ENCODE data around the gene PALD1. TPM values are rescaled to one million over a fixed set of nuclear protein-coding genes. Genes with fewer than 3 reads are reported as not detected.

PALD1 gene
- total RNA-seq, 3 donors from 2014 or later (not counting 1 experiment from before 2014, with no cell fraction given) = 0.21 TPM; not detected in 2

GRCh38 chr10:70575486-70575873 is 96.9 kb downstream of the PALD1 start:
- no peak for TF ChIP-seq CTCF (IDR thresholded peaks at IDR 0.05)
- no peaks in the 10 kb centered on the region for H3K36me3 ChIP-seq (ENCODE audit: control insufficient read depth, insufficient read depth, low read length)
- H3K9me3 ChIP-seq (ENCODE audit: control insufficient read depth, insufficient read depth, low read length) = no peaks in the 10 kb centered on the region
- peak overlapping the region; percentile 91 for H3K4me3 Mint-ChIP-seq
- no peak overlapping the region for H3K27ac ChIP-seq (ENCODE audit: low read length)
- no peaks in the 10 kb centered on the region for H3K9me3 Mint-ChIP-seq
- WGBS (ENCODE audit: insufficient coverage) = 52% methylated on average over 4 of the region's 4 CpGs
- ATAC-seq (no peak), DNase-seq (no peak)
- H3K27ac Mint-ChIP-seq = peak overlapping the region; percentile 89 to 92
- H3K4me3 ChIP-seq (ENCODE audit: low read length) = no peak overlapping the region
- H3K4me1 ChIP-seq (ENCODE audit: control insufficient read depth, insufficient read depth, low read length) = peaks cover 85% of the 10 kb centered on the region
- no peaks in the 10 kb centered on the region for H3K27me3 Mint-ChIP-seq (ENCODE audit: low read depth in 2 of 2)
- intact Hi-C loops (cut with micrococcal nuclease) = no loop called here
- H3K36me3 Mint-ChIP-seq = no peaks in the 10 kb centered on the region
- H3K4me1 Mint-ChIP-seq = peaks cover 84 to 86% of the 10 kb centered on the region in 2 donors
- H3K27me3 ChIP-seq (ENCODE audit: control insufficient read depth, insufficient read depth, low read length) = no peaks in the 10 kb centered on the region

- Mint-ChIP-seq H3K36me3 (no peaks in the 10 kb centered on the region), H3K4me3 (peak overlapping the region; percentile 91), H3K27me3 (ENCODE audit: low read depth in 2 of 2) (no peaks in the 10 kb centered on the region), H3K27ac (peak overlapping the region; percentile 89 to 92), H3K4me1 (peaks cover 83 to 84% of the 10 kb centered on the region in 2 donors), H3K9me3 (no peaks in the 10 kb centered on the region)
- TF ChIP-seq CTCF (IDR thresholded peaks at IDR 0.05) = no peak
- DNase-seq (peak; percentile 48 to 70), ATAC-seq (peak; percentile 58 to 76 (median 73))
- Histone ChIP-seq H3K4me3 (ENCODE audit: low read length) (peak overlapping the region; percentile 18), H3K36me3 (ENCODE audit: control insufficient read depth, insufficient read depth, low read length) (no peaks in the 10 kb centered on the region), H3K9me3 (ENCODE audit: control insufficient read depth, insufficient read depth, low read length) (no peaks in the 10 kb centered on the region), H3K4me1 (ENCODE audit: control insufficient read depth, insufficient read depth, low read length) (peaks cover 82% of the 10 kb centered on the region), H3K27ac (ENCODE audit: low read length) (peak overlapping the region; percentile 66), H3K27me3 (ENCODE audit: control insufficient read depth, insufficient read depth, low read length) (no peaks in the 10 kb centered on the region)
- 4% methylated on average over 11 of the region's 12 CpGs for WGBS (ENCODE audit: insufficient coverage)
- intact Hi-C loops (cut with micrococcal nuclease) = loop anchor here (1.0 kb wide), 2 partner anchors 17 to 40 kb away; no protein-coding TSS in a partner anchor
Observed at GRCh38 chr10:70575874-70576802, 97.6 kb downstream of the PALD1 start.

GRCh38 chr10:70576803-70577517 is 98.4 kb downstream of the PALD1 start:
- Histone ChIP-seq H3K4me3 (ENCODE audit: low read length) (no peak overlapping the region), H3K36me3 (ENCODE audit: control insufficient read depth, insufficient read depth, low read length) (no peaks in the 10 kb centered on the region), H3K4me1 (ENCODE audit: control insufficient read depth, insufficient read depth, low read length) (peaks cover 76% of the 10 kb centered on the region), H3K9me3 (ENCODE audit: control insufficient read depth, insufficient read depth, low read length) (no peaks in the 10 kb centered on the region), H3K27me3 (ENCODE audit: control insufficient read depth, insufficient read depth, low read length) (no peaks in the 10 kb centered on the region), H3K27ac (ENCODE audit: low read length) (peak overlapping the region; percentile 66)
- Mint-ChIP-seq H3K27ac (peak overlapping the region; percentile 89 to 92), H3K9me3 (no peaks in the 10 kb centered on the region), H3K4me1 (peaks cover 75 to 76% of the 10 kb centered on the region in 2 donors), H3K27me3 (ENCODE audit: low read depth in 2 of 2) (no peaks in the 10 kb centered on the region), H3K36me3 (no peaks in the 10 kb centered on the region), H3K4me3 (peak overlapping the region; percentile 91)
- intact Hi-C loops (cut with micrococcal nuclease) = loop anchor here (1.0 kb wide), 2 partner anchors 18 to 39 kb away; no protein-coding TSS in a partner anchor
- DNase-seq (no peak), ATAC-seq (no peak)
- 54% methylated on average over 2 of the region's 2 CpGs for WGBS (ENCODE audit: insufficient coverage)
- TF ChIP-seq CTCF (IDR thresholded peaks at IDR 0.05) = peak; percentile 26

All from natural killer cell (primary cell).